SU-DHL-6 (cell line): ENCODE data around the gene CTNNAL1.

Experiments
- EZH2phosphoT487 ChIP-seq: fragments of 200-600 bp; sonication (generic), shearing (Covaris generic); conservative IDR thresholded peaks from 2 replicates; pipeline ENCODE4 v1.6.1; 2018; ENCODE audit warnings: mild to moderate bottlenecking, antibody characterized with exemption, low read length, moderate library complexity, mixed read lengths
- TF ChIP-seq, protein P1 (sequence below): fragments of 200-600 bp; sonication (generic); IDR thresholded peaks from one replicate; pipeline ENCODE4 v1.5.1; 2017; ENCODE audit warnings: antibody characterized with exemption, mild to moderate bottlenecking, low read length, moderate library complexity; ENCODE audit not compliant: insufficient read depth, poor library complexity, severe bottlenecking

GRCh38 chr9:109022873-109023272, 9.6 kb upstream of the CTNNAL1 start:
- TF ChIP-seq, protein P1, sequence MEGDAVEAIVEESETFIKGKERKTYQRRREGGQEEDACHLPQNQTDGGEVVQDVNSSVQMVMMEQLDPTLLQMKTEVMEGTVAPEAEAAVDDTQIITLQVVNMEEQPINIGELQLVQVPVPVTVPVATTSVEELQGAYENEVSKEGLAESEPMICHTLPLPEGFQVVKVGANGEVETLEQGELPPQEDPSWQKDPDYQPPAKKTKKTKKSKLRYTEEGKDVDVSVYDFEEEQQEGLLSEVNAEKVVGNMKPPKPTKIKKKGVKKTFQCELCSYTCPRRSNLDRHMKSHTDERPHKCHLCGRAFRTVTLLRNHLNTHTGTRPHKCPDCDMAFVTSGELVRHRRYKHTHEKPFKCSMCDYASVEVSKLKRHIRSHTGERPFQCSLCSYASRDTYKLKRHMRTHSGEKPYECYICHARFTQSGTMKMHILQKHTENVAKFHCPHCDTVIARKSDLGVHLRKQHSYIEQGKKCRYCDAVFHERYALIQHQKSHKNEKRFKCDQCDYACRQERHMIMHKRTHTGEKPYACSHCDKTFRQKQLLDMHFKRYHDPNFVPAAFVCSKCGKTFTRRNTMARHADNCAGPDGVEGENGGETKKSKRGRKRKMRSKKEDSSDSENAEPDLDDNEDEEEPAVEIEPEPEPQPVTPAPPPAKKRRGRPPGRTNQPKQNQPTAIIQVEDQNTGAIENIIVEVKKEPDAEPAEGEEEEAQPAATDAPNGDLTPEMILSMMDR = no peak
- TF ChIP-seq EZH2phosphoT487 = no peak
